Measurements from ENCODE around the gene LY6G5C. TPM values are rescaled to one million over a fixed set of nuclear protein-coding genes. Genes with fewer than 3 reads are reported as not detected.

LY6G5C gene
- total and polyA plus RNA-seq, 9 donors: 1.2 to 3.7 (median 2.2) TPM; not detected in 1

GRCh38 chr6:31663961-31664789, 16.7 kb downstream of the LY6G5C start:
- no peaks in the 10 kb centered on the region for H3K36me3 ChIP-seq
- H3K27me3 ChIP-seq: no peaks in the 10 kb centered on the region
- peak overlapping the region; percentile 78 for H3K4me3 ChIP-seq
- H3K9me3 ChIP-seq: no peaks in the 10 kb centered on the region
- WGBS, 3 donors: 5 to 7% (median 6%) methylated on average over 17 of the region's 17 CpGs
- peak; percentile 38 to 66 (median 63) for DNase-seq
- TF ChIP-seq EP300 (IDR thresholded peaks at IDR 0.05) (no peak), POLR2A (IDR thresholded peaks at IDR 0.05) (no peak)
- TF ChIP-seq, protein P1, sequence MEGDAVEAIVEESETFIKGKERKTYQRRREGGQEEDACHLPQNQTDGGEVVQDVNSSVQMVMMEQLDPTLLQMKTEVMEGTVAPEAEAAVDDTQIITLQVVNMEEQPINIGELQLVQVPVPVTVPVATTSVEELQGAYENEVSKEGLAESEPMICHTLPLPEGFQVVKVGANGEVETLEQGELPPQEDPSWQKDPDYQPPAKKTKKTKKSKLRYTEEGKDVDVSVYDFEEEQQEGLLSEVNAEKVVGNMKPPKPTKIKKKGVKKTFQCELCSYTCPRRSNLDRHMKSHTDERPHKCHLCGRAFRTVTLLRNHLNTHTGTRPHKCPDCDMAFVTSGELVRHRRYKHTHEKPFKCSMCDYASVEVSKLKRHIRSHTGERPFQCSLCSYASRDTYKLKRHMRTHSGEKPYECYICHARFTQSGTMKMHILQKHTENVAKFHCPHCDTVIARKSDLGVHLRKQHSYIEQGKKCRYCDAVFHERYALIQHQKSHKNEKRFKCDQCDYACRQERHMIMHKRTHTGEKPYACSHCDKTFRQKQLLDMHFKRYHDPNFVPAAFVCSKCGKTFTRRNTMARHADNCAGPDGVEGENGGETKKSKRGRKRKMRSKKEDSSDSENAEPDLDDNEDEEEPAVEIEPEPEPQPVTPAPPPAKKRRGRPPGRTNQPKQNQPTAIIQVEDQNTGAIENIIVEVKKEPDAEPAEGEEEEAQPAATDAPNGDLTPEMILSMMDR (IDR thresholded peaks at IDR 0.05): no peak
- H3K4me1 ChIP-seq (ENCODE audit: insufficient read depth): peaks cover 22% of the 10 kb centered on the region
- intact Hi-C loops (cut with DNase I): no loop called here
- H3K27ac ChIP-seq: peak overlapping the region; percentile 85 to 90

GRCh38 chr6:31663126-31663960, 17.5 kb downstream of the LY6G5C start:
- H3K27ac ChIP-seq: peak overlapping the region; percentile 85 to 90
- H3K36me3 ChIP-seq: no peaks in the 10 kb centered on the region
- no peaks in the 10 kb centered on the region for H3K27me3 ChIP-seq
- peaks cover 25% of the 10 kb centered on the region for H3K4me1 ChIP-seq (ENCODE audit: insufficient read depth)
- peak overlapping the region; percentile 78 for H3K4me3 ChIP-seq
- 34 to 46% (median 40%) methylated on average over 9 of the region's 9 CpGs for WGBS, 3 donors
- intact Hi-C loops (cut with DNase I): no loop called here
- TF ChIP-seq, protein P1 (IDR thresholded peaks at IDR 0.05): no peak
- TF ChIP-seq POLR2A (IDR thresholded peaks at IDR 0.05) (no peak), EP300 (IDR thresholded peaks at IDR 0.05) (no peak)
- DNase-seq: no peak
- no peaks in the 10 kb centered on the region for H3K9me3 ChIP-seq

GRCh38 chr6:31662124-31662723, 18.6 kb downstream of the LY6G5C start:
- WGBS, 3 donors: 83 to 85% (median 84%) methylated on average over 12 of the region's 12 CpGs
- no peak overlapping the region for H3K27ac ChIP-seq
- H3K36me3 ChIP-seq: no peaks in the 10 kb centered on the region
- TF ChIP-seq, protein P1 (IDR thresholded peaks at IDR 0.05): no peak
- TF ChIP-seq EP300 (IDR thresholded peaks at IDR 0.05) (no peak), POLR2A (IDR thresholded peaks at IDR 0.05) (no peak)
- peak in 2 of 5 donors; percentile 41 to 46 for DNase-seq
- intact Hi-C loops (cut with DNase I): no loop called here
- no peaks in the 10 kb centered on the region for H3K27me3 ChIP-seq
- peaks cover 26% of the 10 kb centered on the region for H3K4me1 ChIP-seq (ENCODE audit: insufficient read depth)
- H3K9me3 ChIP-seq: no peaks in the 10 kb centered on the region
- H3K4me3 ChIP-seq: no peak overlapping the region

Data from ovary (tissue), 9 donors.